Retinal pigment epithelial cell (primary cell): ENCODE results near the gene DHX57.
A peak's percentile ranks its signal among the peaks of the same experiment; 100 is the strongest.
"Not testable (repeated sequence)": the region's sequence is repeated elsewhere in the genome, so short reads cannot be mapped to it uniquely, and the experiment has no call there.

Source experiments
- DNase-seq: peaks from one replicate; pipeline ENCODE4 v3.0.0-alpha.2; 2010; ENCODE audit warnings: low read depth
- H3K4me3 ChIP-seq: 2 replicates; pipeline ENCODE4 v1.5.1; 2011; ENCODE audit warnings: mild to moderate bottlenecking, low read length, control low read depth, moderate library complexity
- CTCF ChIP-seq: conservative IDR thresholded peaks from 2 replicates; pipeline ENCODE4 v1.5.1; 2011; ENCODE audit warnings: low read depth, low read length, control low read depth, inconsistent platforms

The DHX57 gene

GRCh38 chr2:38806015-38806732 lies 69.6 kb downstream of the DHX57 start:
- TF ChIP-seq CTCF = no peak
- H3K4me3 ChIP-seq = no peak overlapping the region
- DNase-seq = no peak

- no peak for DNase-seq
- no peak overlapping the region for H3K4me3 ChIP-seq
- no peak for TF ChIP-seq CTCF
Observed at GRCh38 chr2:38797953-38798352, 77.8 kb downstream of the DHX57 start.

GRCh38 chr2:38797250-38797676 lies 78.5 kb downstream of the DHX57 start:
- no peak for TF ChIP-seq CTCF
- peak; percentile 43 for DNase-seq
- H3K4me3 ChIP-seq = no peak overlapping the region

- H3K4me3 ChIP-seq, DNase-seq: not testable (repeated sequence)
Observed at GRCh38 chr2:38795016-38795415, 80.7 kb downstream of the DHX57 start.

- TF ChIP-seq CTCF = no peak
- no peak for DNase-seq
Observed at GRCh38 chr2:38794235-38794946, 81.3 kb downstream of the DHX57 start.

GRCh38 chr2:38793511-38793910 lies 82.2 kb downstream of the DHX57 start:
- no peak for TF ChIP-seq CTCF
- H3K4me3 ChIP-seq = no peak overlapping the region
- DNase-seq = no peak

More at GRCh38 chr2:38794235-38794946, 81.3 kb downstream of the DHX57 start:
- H3K4me3 ChIP-seq = no peak overlapping the region

- no peak overlapping the region for H3K4me3 ChIP-seq
- DNase-seq = no peak
- no peak for TF ChIP-seq CTCF
Observed at GRCh38 chr2:38792751-38793150, 83.0 kb downstream of the DHX57 start.

GRCh38 chr2:38792321-38792720 lies 83.4 kb downstream of the DHX57 start:
- H3K4me3 ChIP-seq, DNase-seq: not testable (repeated sequence)
